Uterus (tissue), 2 donors: ENCODE results near the gene ZNF317.

Experiments used
- CTCF ChIP-seq, 4 experiments: fragments of 200-600 bp in 2 of 4; fragments of 450-650 bp in 2 of 4; sonication (generic) in 2 of 4; IDR thresholded peaks; one replicate each; pipeline ENCODE4 v1.5.1; 2016 to 2019; ENCODE audit warnings: antibody characterized with exemption in 4 of 4, mild to moderate bottlenecking in 2 of 4, moderate library complexity in 1 of 4
- POLR2A ChIP-seq, 2 donors: fragments of 450-650 bp; IDR thresholded peaks; one replicate each; pipeline ENCODE4 v1.6.1; 2016; ENCODE audit warnings: antibody characterized with exemption in 2 of 2, mild to moderate bottlenecking in 1 of 2, moderate library complexity in 1 of 2

- TF ChIP-seq CTCF (IDR thresholded peaks at IDR 0.05): no peak
- no peak for TF ChIP-seq POLR2A (IDR thresholded peaks at IDR 0.05)
These were observed 25.1 kb downstream of the ZNF317 start for GRCh38 chr19:9165261-9165660.
